A549 (cell line): ENCODE measurements around the gene OR10G3. TPM values are rescaled to one million over a fixed set of nuclear protein-coding genes. Genes with fewer than 3 reads are reported as not detected.
A peak's percentile ranks its signal among the peaks of the same experiment; 100 is the strongest.

ENCODE experiments used
- ATAC-seq, 2 experiments: fragments of 200-7000 bp in 1 of 2; fragments of >200 bp in 1 of 2; cut with Nextera tagmentation in 1 of 2; cut with Tn5 transposase in 1 of 2; 3 replicates each; pipeline versions ENCODE4 v1.8.0 to v1.9.1; 2018 to 2020; ENCODE audit warnings: mild to moderate bottlenecking in 1 of 2, moderate library complexity in 1 of 2
- CTCF ChIA-PET: fragments of 300-600 bp; sonication (Branson Sonifier 250); formaldehyde crosslinking; extraction: SDS; loops from one replicate; lab custom pipeline; 2021; ENCODE audit warnings: antibody characterized with exemption, inconsistent platforms; lab: Yijun Ruan, JAX
- POLR2A ChIA-PET: fragments of 350-600 bp; formaldehyde crosslinking; extraction: SDS; loops from one replicate; lab custom pipeline; 2021; ENCODE audit warnings: antibody characterized with exemption, inconsistent platforms; lab: Yijun Ruan, JAX
- DNase-seq, 2 experiments: peaks; one replicate each; pipeline versions ENCODE4 v3.0.0 to v3.0.0-alpha.2; 2011 to 2016; ENCODE audit warnings: low read depth in 1 of 2, low spot score in 1 of 2
- FAIRE-seq: peaks from 2 replicates; lab custom pipeline; 2011; peaks lifted over from hg19 to GRCh38; lab: Jason Lieb, UNC
- H3K27ac ChIP-seq, 2 experiments: fragments of >200 bp; sonication (Bioruptor Twin); formaldehyde crosslinking; 3 replicates each; pipeline ENCODE4 v1.5.1; 2016 to 2017
- H3K4me1 ChIP-seq: fragments of >200 bp; sonication (Bioruptor Twin); formaldehyde crosslinking; 3 replicates; pipeline ENCODE4 v1.6.1; 2016
- H3K4me2 ChIP-seq: fragments of >200 bp; sonication (Bioruptor Twin); formaldehyde crosslinking; 3 replicates; pipeline ENCODE4 v1.6.1; 2016
- H3K4me3 ChIP-seq: fragments of >200 bp; sonication (Bioruptor Twin); formaldehyde crosslinking; 3 replicates; pipeline ENCODE4 v1.5.1; 2016
- H3K9me3 ChIP-seq: fragments of >200 bp; sonication (Bioruptor Twin); formaldehyde crosslinking; 3 replicates; pipeline ENCODE4 v1.6.1; 2016
- EHF ChIP-seq: fragments of 250-450 bp; sonication (Bioruptor Pico); IDR thresholded peaks from 2 replicates; pipeline ENCODE4 v1.5.0; 2020; ENCODE audit warnings: mild to moderate bottlenecking
- EHMT2 ChIP-seq: fragments of 200-600 bp; sonication (generic); IDR thresholded peaks from 2 replicates; pipeline ENCODE4 v1.6.1; 2016; ENCODE audit warnings: antibody characterized with exemption, low read depth, mild to moderate bottlenecking, moderate library complexity
- HOXA7 ChIP-seq: fragments of 250-450 bp; sonication (Bioruptor Pico); IDR thresholded peaks from 2 replicates; pipeline ENCODE4 v1.5.0; 2020; ENCODE audit warnings: mild to moderate bottlenecking, moderate library complexity
- JUN ChIP-seq, 2 experiments: fragments of >200 bp; sonication (Bioruptor Twin); formaldehyde crosslinking; IDR thresholded peaks; 2 replicates in 1 of 2; 3 replicates in 1 of 2; pipeline ENCODE4 v1.6.1; 2016 to 2017
- KDM5A ChIP-seq: fragments of 200-600 bp; sonication (generic); IDR thresholded peaks from 2 replicates; pipeline ENCODE4 v1.6.1; 2016; ENCODE audit warnings: antibody characterized with exemption, mild to moderate bottlenecking
- MAX ChIP-seq: IDR thresholded peaks from 2 replicates; pipeline ENCODE4 v1.6.1; 2012
- NPAS2 ChIP-seq: fragments of 250-450 bp; sonication (Bioruptor Pico); IDR thresholded peaks from 2 replicates; pipeline ENCODE4 v1.8.0; 2022; ENCODE audit warnings: mild to moderate bottlenecking, moderate library complexity, borderline replicate concordance
- POLR2A ChIP-seq: IDR thresholded peaks from 2 replicates; pipeline ENCODE4 v1.6.1; 2012; ENCODE audit warnings: mild to moderate bottlenecking, low read length
- POLR2AphosphoS2 ChIP-seq: conservative IDR thresholded peaks from 2 replicates; pipeline ENCODE4 v1.6.1; 2012; ENCODE audit warnings: low read length, improper control_type of control experiment, inconsistent platforms
- RAD21 ChIP-seq, 2 experiments: fragments of >200 bp in 1 of 2; sonication (Bioruptor Twin) in 1 of 2; formaldehyde crosslinking in 1 of 2; IDR thresholded peaks in 1 of 2; conservative IDR thresholded peaks in 1 of 2; 2 replicates in 1 of 2; 3 replicates in 1 of 2; pipeline ENCODE4 v1.6.1; 2012 to 2018; ENCODE audit warnings: inconsistent platforms in 1 of 2
- RCOR1 ChIP-seq: fragments of 150-350 bp; IDR thresholded peaks from 2 replicates; pipeline ENCODE4 v1.6.1; 2014; ENCODE audit warnings: antibody characterized with exemption, low read length, low read depth
- SMC3 ChIP-seq: fragments of >200 bp; sonication (Bioruptor Twin); formaldehyde crosslinking; IDR thresholded peaks from 3 replicates; pipeline ENCODE4 v1.6.1; 2018; ENCODE audit warnings: inconsistent platforms
- ZC3H11A ChIP-seq: fragments of 450-650 bp; IDR thresholded peaks from 2 replicates; pipeline ENCODE4 v1.6.1; 2014; ENCODE audit warnings: antibody characterized with exemption, mild to moderate bottlenecking
- WGBS: methylation state at CpG from one replicate; pipeline ENCODE4 v1.1.6; 2017; ENCODE audit errors: missing lambda C conversion rate; 5-methylcytosine and 5-hydroxymethylcytosine counted together
- polyA plus RNA-seq, 4 experiments: library from polyadenylated mRNA; depleted of rRNA in 3 of 4; stranded (reverse); fragments of >200 nt; fragmentation: RNase III in 1 of 4; extraction: RNeasy Plus Mini Kit Qiagen cat#74134 plus additional on column Dnase treatment in 1 of 4; gene quantifications; 2 replicates in 3 of 4; 3 replicates in 1 of 4; pipeline ENCODE4 v1.2.3, GENCODE V29; 2011 to 2017
- TF ChIP-seq, protein P1 (sequence below): fragments of 450-650 bp; IDR thresholded peaks from 2 replicates; pipeline ENCODE4 v1.6.1; 2014; ENCODE audit warnings: antibody characterized with exemption
- TF ChIP-seq, protein P2 (sequence below): fragments of 250-450 bp; sonication (Bioruptor Pico); IDR thresholded peaks from 2 replicates; pipeline ENCODE4 v1.5.0; 2020; ENCODE audit warnings: low read depth, mild to moderate bottlenecking, moderate library complexity
- TF ChIP-seq, protein P3 (sequence below): fragments of >200 bp; sonication (Bioruptor Twin); formaldehyde crosslinking; IDR thresholded peaks from 3 replicates; pipeline ENCODE4 v1.5.1; 2016

Gene OR10G3
- polyA plus RNA-seq, 2 of the 4 experiments (the other 2 are of a cell fraction), result not detected

DNA sequence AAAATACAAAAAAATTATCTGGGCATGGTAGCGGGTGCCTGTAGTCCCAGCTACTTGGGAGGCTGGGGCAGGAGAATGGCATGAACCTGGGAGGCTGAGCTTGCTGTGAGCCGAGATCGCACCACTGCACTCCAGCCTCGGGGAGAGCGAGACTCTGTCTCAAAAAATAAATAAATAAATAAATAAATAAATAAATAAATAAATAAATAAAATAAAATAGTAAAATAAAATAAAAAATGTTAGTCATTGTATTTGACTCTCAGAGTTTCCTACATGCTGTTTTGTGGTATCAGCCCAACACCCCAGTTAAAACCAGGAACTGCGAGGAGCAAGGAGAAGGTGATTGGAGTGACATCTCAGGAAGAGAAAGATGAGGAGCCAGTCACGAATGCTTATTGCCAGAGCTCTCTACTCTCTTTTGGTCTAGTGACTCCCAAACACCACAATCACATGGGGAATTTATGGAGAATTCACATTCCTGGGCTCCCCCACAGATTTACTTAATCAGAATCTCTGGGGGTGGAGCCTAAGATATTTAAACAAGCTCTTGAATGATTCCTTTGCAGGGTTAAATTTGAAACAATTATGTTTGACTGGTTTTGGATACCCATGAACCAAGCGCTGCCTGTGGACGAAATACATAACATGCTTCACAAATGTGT lies 38.3 kb downstream of the OR10G3 start:
- no peak overlapping the region for H3K4me3 ChIP-seq
- CTCF ChIA-PET, result interaction anchor here (0.7 to 1.9 kb wide), 3 partner anchors 40 to 318 kb away, joined by 3 to 7 read pairs (median 5); no protein-coding TSS in a partner anchor
- H3K4me2 ChIP-seq, result no peak overlapping the region
- H3K27ac ChIP-seq, result no peak overlapping the region
- POLR2A ChIA-PET, result no interaction called here
- DNase-seq (no peak), ATAC-seq (no peak), FAIRE-seq (no peak)
- H3K9me3 ChIP-seq, result no peaks in the 10 kb centered on the region
- TF ChIP-seq ZC3H11A (peak; percentile 63), HOXA7 (CRISPR knock-in tag) (no peak)
- WGBS, result 83% methylated on average over 9 of the region's 9 CpGs
- no peaks in the 10 kb centered on the region for H3K4me1 ChIP-seq

DNA sequence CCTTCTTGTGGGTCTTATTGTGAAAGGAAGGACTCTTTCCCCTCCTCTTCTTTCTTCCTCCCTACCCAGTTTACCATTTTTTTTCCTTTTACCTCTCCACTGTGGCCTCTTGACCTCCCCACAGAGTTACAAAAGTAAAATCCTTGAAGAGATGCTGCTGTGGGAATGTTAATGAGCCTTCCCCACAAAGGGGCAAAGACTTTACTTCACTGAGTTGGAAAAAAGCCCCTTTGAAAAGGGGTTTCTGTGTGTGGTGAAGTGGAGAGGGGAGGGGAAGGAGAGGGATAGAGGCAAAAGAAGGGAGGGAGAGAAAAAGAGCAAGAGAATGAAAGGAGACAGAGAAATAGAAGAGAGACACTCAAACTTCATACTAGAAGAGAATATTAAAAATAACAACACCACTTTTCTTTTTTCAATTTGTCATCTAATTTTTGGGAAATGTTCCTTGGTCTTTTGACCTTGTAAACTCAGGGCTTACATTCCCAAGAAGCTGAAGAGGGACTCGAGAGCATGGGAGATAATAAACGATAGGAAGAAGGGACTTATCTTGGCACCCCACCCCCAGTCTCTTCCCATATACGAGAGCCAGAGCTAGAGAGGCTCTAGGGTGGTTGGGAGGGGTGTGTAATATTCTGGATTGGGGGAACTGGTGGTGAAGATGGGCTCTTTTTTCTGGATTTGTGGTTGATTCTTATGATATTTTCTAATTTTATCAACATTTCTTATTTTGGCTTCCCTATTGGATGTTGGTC lies 40.5 kb downstream of the OR10G3 start:
- H3K27ac ChIP-seq, result no peak overlapping the region
- CTCF ChIA-PET, result interaction anchor here (1.2 to 2.1 kb wide), 2 partner anchors 17 to 41 kb away, joined by 5 to 7 read pairs; no protein-coding TSS in a partner anchor
- WGBS, result 32% methylated on average over 3 of the region's 3 CpGs
- H3K9me3 ChIP-seq, result no peaks in the 10 kb centered on the region
- H3K4me1 ChIP-seq, result no peaks in the 10 kb centered on the region
- H3K4me2 ChIP-seq, result no peak overlapping the region
- no peak for ATAC-seq
- H3K4me3 ChIP-seq, result no peak overlapping the region
- no peak for FAIRE-seq
- no peak for TF ChIP-seq RAD21 (conservative IDR thresholded peaks at IDR 0.05 in 1 of 2, IDR thresholded peaks at IDR 0.05 in 1 of 2)
- TF ChIP-seq, protein P1, sequence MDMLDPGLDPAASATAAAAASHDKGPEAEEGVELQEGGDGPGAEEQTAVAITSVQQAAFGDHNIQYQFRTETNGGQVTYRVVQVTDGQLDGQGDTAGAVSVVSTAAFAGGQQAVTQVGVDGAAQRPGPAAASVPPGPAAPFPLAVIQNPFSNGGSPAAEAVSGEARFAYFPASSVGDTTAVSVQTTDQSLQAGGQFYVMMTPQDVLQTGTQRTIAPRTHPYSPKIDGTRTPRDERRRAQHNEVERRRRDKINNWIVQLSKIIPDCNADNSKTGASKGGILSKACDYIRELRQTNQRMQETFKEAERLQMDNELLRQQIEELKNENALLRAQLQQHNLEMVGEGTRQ, result no peak
- TF ChIP-seq MAX, result no peak
- TF ChIP-seq POLR2AphosphoS2, result no peak
- TF ChIP-seq, all 56 proteins: peak for 0
- POLR2A ChIA-PET, result interaction anchor here (1.0 kb wide), 1 partner anchor 13 kb away, joined by 4 read pairs; the partner anchor contains the start of gene SALL2
- DNase-seq, result no peak

DNA sequence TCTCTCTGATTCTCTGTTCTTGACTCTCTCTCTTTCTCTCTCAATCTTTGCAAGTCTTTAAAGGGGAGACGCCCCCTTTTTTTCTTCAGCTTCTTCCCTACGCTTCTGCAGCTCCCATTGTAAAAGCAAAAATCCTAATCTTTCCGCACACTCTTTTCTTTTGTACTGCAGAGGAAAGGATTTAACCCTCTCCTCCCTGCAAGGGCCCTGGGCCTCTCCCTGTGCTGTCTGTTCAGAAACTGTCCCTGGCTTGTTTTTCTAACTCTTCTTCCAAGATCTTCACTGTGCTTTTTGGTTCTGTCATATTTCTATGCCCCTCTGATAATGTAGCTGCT lies 42.8 kb downstream of the OR10G3 start:
- CTCF ChIA-PET, result interaction anchor here (1.3 kb wide), 1 partner anchor 38 kb away, joined by 4 read pairs; no protein-coding TSS in a partner anchor
- 42% methylated on average over 3 of the region's 3 CpGs for WGBS
- FAIRE-seq, result no peak

More for the DNA sequence above, 42.8 kb downstream of the OR10G3 start:
- TF ChIP-seq SMC3, result no peak
- TF ChIP-seq, protein P2, sequence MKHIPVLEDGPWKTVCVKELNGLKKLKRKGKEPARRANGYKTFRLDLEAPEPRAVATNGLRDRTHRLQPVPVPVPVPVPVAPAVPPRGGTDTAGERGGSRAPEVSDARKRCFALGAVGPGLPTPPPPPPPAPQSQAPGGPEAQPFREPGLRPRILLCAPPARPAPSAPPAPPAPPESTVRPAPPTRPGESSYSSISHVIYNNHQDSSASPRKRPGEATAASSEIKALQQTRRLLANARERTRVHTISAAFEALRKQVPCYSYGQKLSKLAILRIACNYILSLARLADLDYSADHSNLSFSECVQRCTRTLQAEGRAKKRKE, result no peak
- TF ChIP-seq JUN (IDR thresholded peaks at IDR 0.05), result no peak
- TF ChIP-seq EHF (CRISPR knock-in tag), result no peak
- TF ChIP-seq, protein P1, result no peak
- no peak for TF ChIP-seq EHMT2
- no peak for TF ChIP-seq RCOR1
- TF ChIP-seq, protein P3, sequence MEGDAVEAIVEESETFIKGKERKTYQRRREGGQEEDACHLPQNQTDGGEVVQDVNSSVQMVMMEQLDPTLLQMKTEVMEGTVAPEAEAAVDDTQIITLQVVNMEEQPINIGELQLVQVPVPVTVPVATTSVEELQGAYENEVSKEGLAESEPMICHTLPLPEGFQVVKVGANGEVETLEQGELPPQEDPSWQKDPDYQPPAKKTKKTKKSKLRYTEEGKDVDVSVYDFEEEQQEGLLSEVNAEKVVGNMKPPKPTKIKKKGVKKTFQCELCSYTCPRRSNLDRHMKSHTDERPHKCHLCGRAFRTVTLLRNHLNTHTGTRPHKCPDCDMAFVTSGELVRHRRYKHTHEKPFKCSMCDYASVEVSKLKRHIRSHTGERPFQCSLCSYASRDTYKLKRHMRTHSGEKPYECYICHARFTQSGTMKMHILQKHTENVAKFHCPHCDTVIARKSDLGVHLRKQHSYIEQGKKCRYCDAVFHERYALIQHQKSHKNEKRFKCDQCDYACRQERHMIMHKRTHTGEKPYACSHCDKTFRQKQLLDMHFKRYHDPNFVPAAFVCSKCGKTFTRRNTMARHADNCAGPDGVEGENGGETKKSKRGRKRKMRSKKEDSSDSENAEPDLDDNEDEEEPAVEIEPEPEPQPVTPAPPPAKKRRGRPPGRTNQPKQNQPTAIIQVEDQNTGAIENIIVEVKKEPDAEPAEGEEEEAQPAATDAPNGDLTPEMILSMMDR, result no peak
- no peak for TF ChIP-seq POLR2A
- no peak for TF ChIP-seq KDM5A
- TF ChIP-seq ZC3H11A, result no peak
- no peak for TF ChIP-seq MAX
- TF ChIP-seq NPAS2 (CRISPR knock-in tag), result no peak
- Histone ChIP-seq H3K4me2 (no peak overlapping the region), H3K4me3 (no peak overlapping the region), H3K27ac (no peak overlapping the region), H3K4me1 (no peaks in the 10 kb centered on the region), H3K9me3 (no peaks in the 10 kb centered on the region)
- ATAC-seq (no peak), DNase-seq (no peak)
- POLR2A ChIA-PET, result no interaction called here
